GM19372 (cell line): Measurements from ENCODE around the gene KRTAP10-11.
"Not testable (repeated sequence)": the region's sequence is repeated elsewhere in the genome, so short reads cannot be mapped to it uniquely, and the experiment has no call there.

ENCODE experiments used
- ATAC-seq: cut with Tn5 transposase; IDR thresholded peaks from one replicate; pipeline ENCODE4 v1.9.1; 2021; ENCODE audit warnings: mild to moderate bottlenecking, low read depth, moderate library complexity; ENCODE audit not compliant: unreplicated experiment

Gene KRTAP10-11, protein sequence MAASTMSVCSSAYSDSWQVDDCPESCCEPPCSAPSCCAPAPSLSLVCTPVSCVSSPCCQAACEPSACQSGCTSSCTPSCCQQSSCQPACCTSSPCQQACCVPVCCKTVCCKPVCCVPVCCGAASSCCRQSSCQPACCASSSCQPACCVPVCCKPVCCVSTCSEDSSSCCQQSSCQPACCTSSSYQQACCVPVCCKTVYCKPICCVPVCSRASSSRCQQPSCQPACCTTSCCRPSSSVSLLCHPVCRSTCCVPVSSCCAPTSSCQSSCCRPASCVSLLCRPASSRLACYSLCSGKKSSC

GRCh38 chr21:44646366-44647221 lies at the start of gene KRTAP10-11:
KRTAP10-11 (plus strand) TSS chr21:44646414; CDS start chr21:44646459, 45 bp downstream.
- not testable (repeated sequence) for ATAC-seq

- no peak for ATAC-seq
Measured at GRCh38 chr21:44598061-44598460, 48.2 kb upstream of the KRTAP10-11 start.

- no peak for ATAC-seq
Measured at GRCh38 chr21:44599264-44600029, 46.8 kb upstream of the KRTAP10-11 start.

DNA sequence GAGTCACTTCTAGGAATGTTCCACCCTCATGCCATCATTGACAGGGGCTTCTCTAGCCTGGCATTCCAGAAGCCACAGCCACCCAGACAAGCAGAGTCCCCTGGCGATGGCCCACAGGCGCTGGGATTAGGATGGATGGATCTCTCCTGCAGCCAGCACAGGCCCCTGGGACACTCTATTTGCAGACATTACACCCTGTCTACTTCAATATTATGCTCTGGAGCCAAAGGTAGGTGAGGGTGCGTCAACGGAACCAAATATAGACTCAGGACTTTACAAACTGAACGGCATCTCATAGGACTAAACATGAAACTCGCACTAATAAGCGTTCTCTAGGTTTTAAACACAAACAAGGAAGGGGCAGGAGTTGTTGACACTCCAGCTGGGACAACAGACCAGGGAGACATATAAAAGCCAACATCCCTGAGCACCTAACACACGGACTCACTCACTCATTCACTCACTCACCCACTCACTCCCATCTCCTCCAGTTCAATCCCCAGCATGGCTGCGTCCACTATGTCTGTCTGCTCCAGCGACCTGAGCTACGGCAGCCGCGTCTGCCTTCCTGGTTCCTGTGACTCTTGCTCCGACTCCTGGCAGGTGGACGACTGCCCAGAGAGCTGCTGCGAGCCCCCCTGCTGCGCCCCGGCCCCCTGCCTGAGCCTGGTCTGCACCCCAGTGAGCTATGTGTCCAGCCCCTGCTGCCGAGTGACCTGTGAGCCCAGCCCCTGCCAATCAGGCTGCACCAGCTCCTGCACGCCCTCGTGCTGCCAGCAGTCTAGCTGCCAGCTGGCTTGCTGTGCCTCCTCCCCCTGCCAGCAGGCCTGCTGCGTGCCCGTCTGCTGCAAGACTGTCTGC lies 45.9 kb upstream of the KRTAP10-11 start, which contains the start of gene KRTAP10-7:
Gene KRTAP10-7, plus strand, starts transcription at position 480 of the 861 bp plus-strand sequence. Its CDS starts 25 bp downstream, at position 505.
- ATAC-seq, result not testable (repeated sequence)

DNA sequence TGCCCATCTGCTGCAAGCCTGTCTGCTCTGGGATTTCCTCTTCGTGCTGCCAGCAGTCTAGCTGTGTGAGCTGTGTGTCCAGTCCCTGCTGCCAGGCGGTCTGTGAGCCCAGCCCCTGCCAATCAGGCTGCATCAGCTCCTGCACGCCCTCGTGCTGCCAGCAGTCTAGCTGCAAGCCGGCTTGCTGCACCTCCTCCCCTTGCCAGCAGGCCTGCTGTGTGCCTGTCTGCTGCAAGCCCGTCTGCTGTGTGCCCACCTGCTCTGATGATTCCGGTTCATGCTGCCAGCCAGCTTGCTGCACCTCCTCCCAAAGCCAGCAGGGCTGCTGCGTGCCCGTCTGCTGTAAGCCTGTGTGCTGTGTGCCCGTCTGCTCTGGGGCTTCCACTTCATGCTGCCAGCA lies 45.1 kb upstream of the KRTAP10-11 start:
- not testable (repeated sequence) for ATAC-seq

DNA sequence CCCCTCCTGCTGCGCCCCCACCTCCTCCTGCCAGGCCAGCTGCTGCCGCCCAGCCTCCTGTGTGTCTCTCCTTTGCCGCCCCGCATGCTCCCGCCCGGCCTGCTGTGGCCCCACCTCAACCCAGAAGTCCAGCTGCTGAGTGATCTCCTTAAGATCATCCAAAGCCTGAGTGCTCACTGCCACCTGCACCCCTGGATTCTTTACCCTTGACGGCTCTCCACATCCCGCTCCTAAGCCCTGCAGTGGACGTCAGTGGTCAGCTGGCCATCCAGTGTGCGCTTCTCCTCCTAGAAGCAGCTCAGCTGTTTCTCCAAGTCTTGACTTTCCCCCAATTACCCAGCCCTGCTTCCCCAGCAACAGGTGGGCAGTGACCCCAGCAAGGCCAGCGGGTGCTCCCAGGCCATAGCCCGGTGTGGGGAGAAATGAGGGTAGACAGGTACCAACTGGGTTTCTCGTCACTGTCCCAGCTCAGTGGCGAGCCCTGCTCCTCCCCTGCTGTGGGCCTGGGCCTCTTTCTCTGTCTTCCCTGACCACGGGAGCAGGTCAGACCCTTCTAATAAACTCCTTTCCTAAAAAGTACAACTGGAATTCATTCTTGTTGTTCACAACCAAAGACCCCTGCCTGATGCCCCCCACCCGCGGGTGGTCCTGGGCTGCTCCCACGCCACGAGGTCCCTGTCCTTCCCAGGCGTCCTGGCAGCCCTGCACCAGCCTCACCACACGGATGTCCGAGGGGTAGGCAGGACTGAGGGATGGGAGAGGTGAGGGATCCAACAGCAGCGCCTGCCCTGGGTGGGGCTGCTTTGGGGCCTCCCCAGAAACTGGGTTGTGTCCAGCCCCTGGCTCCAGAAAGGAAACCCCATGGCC lies 44.4 kb upstream of the KRTAP10-11 start:
- no peak for ATAC-seq

DNA sequence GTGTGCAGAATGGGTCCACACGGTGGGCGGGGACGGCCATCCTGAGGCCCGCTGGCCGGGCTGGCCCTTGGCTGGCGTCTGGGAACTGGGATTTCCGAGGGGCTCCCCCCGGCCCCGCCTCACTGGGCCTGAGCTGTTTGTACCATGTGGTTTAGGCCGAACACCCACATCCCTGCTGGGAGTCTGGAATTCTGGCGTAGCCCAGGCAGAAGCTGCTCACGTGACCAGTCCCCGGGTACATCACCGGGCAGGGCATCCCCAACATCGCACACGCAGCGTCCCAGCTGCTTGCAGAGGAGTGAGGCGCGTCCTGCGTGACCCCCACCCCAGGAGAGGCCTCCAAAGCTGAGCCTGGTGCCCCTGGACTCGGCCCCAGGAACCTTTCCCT lies 43.8 kb upstream of the KRTAP10-11 start:
- ATAC-seq, result no peak

- ATAC-seq, result no peak
Measured at GRCh38 chr21:44603109-44603875, 42.9 kb upstream of the KRTAP10-11 start.

DNA sequence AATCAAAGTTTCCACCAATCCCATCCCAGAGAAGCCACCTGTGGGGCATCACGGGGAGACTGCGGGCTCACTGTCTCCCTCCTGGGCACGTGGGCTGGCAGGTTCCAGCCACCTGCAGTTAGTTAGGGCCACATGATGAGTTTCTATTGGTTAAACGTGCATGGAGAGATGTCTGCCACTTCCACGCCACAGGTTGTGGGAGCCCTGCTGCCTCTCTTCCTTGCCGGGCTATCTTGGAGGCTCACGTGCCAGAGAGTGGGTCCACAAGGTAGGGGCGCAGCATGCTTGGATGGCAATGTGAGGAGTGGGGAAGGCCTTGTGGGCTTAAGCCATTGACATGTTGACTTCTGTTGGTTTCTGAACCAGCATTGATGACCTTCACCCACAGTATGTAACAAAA lies 42.3 kb upstream of the KRTAP10-11 start:
- ATAC-seq, result no peak

DNA sequence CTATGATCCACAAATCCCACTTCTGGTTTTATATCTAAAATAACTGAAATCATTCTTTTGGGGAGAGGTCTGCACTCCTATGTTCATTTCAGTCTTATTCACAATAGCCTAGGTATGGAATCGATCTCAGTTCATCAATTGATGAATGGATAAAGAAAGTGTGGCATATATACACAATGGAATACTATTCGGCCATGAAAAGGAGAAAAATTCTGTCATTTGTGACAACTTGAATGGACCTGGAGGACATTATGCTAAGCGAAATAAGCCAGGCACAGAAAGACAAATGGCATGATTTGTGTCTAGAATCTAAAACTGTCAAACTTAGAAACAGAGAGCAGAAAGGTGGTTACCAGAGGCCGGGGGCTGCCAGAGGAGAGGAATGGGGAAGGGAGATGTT lies 39.7 kb upstream of the KRTAP10-11 start:
- no peak for ATAC-seq

- ATAC-seq, result no peak
Measured at GRCh38 chr21:44609193-44609592, 37.0 kb upstream of the KRTAP10-11 start.

- ATAC-seq, result not testable (repeated sequence)
Measured at GRCh38 chr21:44610157-44610843, 35.9 kb upstream of the KRTAP10-11 start.

- no peak for ATAC-seq
Measured at GRCh38 chr21:44611551-44611950, 34.7 kb upstream of the KRTAP10-11 start.

DNA sequence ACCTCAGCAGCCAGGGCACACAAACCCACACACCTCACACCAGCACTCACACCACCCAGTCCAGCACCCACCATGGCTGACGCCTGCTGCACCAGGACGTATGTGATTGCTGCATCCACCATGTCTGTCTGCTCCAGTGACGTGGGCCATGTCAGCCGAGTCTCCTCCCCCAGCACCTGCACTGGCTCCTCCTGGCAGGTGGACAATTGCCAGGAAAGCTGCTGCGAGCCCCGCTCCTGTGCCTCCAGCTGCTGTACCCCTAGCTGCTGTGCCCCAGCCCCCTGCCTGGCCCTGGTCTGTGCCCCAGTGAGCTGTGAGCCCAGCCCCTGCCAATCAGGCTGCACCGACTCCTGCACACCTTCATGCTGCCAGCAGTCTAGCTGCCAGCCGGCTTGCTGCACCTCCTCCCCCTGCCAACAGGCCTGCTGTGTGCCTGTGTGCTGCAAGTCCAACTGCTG lies 34.2 kb upstream of the KRTAP10-11 start, which contains the start of gene KRTAP10-8:
Gene KRTAP10-8, plus strand, starts transcription at position 51 of the 458 bp plus-strand sequence. Its CDS starts 22 bp downstream, at position 73.
- ATAC-seq, result no peak

DNA sequence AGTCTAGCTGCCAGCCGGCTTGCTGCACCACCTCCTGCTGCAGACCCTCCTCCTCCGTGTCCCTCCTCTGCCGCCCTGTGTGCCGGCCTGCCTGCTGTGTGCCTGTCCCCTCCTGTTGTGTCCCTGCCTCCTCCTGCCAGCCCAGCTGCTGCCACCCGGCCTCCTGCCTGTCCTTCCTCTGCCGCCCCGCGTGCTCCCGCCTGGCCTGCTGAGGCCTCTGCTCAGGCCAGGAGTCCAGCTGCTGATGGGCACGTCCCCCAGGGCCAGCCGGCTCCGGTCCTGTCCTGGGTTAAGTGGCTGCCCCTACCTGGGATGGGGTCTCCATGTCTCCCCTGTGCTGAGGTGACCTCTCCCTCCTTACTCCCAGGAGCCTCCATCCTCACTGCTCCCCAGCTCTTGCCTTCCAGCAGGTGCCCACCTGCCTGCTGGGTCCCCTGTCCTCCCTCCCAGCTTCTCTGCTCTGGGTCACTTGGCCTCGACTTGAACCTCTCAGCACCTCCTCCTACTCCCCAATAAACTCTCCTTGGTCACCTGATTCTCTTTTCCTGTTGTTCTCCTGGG lies 33.5 kb upstream of the KRTAP10-11 start:
- ATAC-seq, result no peak

DNA sequence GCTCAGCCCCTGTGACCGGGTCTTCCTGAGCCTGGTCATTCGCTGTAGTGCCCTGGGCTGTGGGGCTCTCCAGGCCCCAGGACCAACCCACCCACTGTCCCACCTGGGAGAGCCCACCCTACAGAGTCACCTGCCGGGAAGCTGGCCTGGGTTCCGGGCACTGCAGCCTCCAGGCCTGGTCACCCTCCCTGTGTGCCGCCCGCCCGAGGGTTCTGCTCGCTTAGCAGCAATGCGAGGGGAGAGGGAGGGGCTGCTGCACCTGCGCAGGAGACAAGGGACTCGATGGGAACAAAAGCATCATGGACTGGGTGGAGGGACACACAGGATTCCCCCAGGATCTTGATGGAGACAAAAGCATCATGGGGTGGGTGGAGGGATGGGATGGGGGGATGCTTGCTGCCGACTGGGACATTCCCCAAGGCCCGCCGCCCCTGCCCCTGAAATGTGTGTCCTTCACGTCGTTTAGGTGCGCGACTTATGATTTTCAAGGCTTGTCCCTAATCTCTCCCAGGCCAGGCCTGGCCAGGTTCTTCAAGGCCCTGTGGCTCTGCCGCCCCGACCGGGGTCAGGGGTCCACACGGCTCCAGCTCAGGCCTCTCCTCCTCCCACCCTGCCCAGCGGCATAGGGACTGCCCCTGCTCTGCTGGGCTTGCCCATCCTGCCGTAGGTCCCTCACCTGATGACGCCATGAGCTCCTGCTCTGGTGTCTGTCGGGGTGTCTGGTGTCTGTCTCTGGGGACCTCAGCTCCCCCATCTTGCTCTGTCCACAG lies 32.6 kb upstream of the KRTAP10-11 start:
- no peak for ATAC-seq
